ENCODE measurements around the gene PICK1.

DNA sequence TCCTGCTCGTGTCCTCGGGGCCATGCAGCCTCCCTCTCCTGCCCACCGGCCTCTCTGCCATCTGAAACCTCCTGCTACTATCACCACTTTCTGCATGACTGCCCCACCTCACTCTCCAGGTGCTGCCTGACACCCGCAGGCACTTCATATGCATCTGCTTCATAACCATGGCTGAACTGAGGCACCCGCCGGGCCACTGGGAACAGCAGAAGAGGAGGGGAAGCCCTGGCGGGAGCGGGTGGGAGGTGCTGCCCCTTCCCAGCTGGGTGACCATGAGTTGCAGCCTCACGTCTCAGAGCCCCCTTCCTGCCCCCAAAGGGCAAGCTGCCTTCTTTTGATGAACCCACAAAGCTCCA, 21.7 kb upstream of the PICK1 start:
- TF ChIP-seq, protein P1, sequence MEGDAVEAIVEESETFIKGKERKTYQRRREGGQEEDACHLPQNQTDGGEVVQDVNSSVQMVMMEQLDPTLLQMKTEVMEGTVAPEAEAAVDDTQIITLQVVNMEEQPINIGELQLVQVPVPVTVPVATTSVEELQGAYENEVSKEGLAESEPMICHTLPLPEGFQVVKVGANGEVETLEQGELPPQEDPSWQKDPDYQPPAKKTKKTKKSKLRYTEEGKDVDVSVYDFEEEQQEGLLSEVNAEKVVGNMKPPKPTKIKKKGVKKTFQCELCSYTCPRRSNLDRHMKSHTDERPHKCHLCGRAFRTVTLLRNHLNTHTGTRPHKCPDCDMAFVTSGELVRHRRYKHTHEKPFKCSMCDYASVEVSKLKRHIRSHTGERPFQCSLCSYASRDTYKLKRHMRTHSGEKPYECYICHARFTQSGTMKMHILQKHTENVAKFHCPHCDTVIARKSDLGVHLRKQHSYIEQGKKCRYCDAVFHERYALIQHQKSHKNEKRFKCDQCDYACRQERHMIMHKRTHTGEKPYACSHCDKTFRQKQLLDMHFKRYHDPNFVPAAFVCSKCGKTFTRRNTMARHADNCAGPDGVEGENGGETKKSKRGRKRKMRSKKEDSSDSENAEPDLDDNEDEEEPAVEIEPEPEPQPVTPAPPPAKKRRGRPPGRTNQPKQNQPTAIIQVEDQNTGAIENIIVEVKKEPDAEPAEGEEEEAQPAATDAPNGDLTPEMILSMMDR (IDR thresholded peaks at IDR 0.05; ENCODE audit: control extremely low read depth in 1 of 3, insufficient read depth in 1 of 3, low read depth in 1 of 3, low read length in 3 of 3) = no peak
- TF ChIP-seq POLR2AphosphoS5 (IDR thresholded peaks at IDR 0.05; ENCODE audit: low read depth, low read length) (no peak), KDM4A (IDR thresholded peaks at IDR 0.05; ENCODE audit: low read depth, low read length, severe bottlenecking) (no peak), FOSL1 (IDR thresholded peaks at IDR 0.05; ENCODE audit: insufficient read depth, low read depth, low read length) (no peak), CBX8 (IDR thresholded peaks at IDR 0.05; ENCODE audit: borderline replicate concordance, low read depth, low read length) (no peak), SIN3A (conservative IDR thresholded peaks at IDR 0.05 in 1 of 2, IDR thresholded peaks at IDR 0.05 in 1 of 2; ENCODE audit: low read depth in 1 of 2, low read length in 2 of 2) (no peak), KDM1A (IDR thresholded peaks at IDR 0.05; ENCODE audit: borderline replicate concordance, low read length) (no peak), POLR2A (IDR thresholded peaks at IDR 0.05; ENCODE audit: control extremely low read depth in 1 of 2, low read depth in 2 of 2, low read length in 2 of 2) (no peak), JUND (IDR thresholded peaks at IDR 0.05; ENCODE audit: low read length) (no peak), BRCA1 (IDR thresholded peaks at IDR 0.05; ENCODE audit: low read depth, low read length) (no peak), EGR1 (IDR thresholded peaks at IDR 0.05; ENCODE audit: borderline replicate concordance, low read depth, low read length) (no peak), TAF1 (IDR thresholded peaks at IDR 0.05; ENCODE audit: low read depth, low read length) (no peak), SRF (IDR thresholded peaks at IDR 0.05; ENCODE audit: low read depth, low read length) (no peak), EZH2 (IDR thresholded peaks at IDR 0.05; ENCODE audit: low read depth, low read length, severe bottlenecking) (no peak)
